Inflammatory macrophage treated with lipopolysaccharide for 4 hours (primary cell): ENCODE data around the gene PAX7.

Experiments used
- DNase-seq: peaks from one replicate; pipeline ENCODE4 v3.0.0-alpha.2; 2020

PAX7 gene

DNA sequence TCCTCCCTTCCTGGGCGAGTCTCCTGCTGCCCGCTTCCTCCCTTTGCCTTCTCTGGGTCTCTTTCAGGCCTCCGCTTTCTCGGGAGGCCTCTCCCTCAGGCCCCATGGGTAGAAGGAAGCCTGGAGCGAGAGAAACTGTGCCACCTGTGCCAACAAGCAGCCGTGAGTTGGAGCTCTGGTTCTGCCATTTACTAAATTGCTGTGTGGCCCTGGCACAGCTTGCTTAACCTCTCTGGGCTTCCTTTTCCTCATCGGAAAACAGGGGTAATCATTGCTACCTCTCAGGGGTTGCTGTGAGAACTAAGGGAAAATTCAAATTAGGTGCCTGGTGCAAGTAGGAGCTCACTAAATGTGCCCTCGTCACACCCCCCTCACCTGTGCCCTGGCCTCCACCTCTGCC, 80.4 kb downstream of the PAX7 start:
- DNase-seq, result no peak

DNA sequence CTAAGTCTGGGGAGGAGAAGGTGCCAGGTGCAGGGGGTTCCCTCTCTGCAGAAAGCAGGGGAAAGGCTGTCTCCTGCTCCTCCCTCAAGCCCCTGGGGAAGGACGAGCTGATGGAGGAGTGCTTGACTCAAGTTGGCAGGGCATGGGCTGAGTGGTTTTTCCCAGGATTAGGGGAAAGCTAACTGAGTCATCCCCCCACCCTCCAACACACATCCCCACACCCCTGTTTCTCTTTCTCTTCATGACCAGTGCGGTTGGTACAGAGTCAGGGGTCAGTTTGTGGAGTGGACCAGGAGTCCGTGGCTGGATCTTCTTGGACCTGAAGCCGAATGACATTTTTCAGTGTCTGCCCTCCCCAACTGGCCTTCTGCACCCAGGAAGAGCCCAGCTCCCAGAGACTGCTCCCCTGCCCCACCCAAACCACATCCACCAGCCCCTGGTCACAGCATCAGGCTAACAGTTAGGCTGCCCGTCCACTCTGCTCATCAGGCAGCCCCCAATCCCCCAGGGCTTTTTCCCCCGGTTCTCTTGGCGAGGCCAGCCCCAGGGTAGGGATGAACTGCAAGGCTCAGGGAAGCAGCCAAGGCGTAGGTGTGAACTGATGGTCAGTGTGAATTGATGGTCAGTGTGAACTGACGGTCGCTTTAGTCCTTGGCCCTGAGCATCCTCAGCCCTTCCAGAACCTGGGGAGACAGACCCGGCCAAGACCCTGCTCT, 81.0 kb downstream of the PAX7 start:
- DNase-seq, result no peak

DNA sequence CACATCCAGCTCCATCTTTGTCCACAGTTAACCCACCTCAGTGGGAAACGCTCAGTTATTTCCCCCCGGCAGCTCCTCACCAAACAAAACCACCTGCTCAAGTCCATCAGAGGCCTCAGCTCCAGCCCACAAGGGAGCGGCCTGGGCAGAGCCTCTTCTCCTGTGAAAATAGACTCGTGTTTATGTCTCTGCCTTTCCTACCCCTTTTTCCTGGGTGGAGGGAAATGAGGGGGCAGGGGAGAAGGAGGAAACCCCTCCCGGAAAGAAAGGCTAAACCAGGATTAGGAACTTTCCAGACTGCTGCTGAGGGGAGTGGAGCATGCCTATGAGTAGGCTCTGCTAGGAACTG, 81.6 kb downstream of the PAX7 start:
- DNase-seq, result no peak

DNA sequence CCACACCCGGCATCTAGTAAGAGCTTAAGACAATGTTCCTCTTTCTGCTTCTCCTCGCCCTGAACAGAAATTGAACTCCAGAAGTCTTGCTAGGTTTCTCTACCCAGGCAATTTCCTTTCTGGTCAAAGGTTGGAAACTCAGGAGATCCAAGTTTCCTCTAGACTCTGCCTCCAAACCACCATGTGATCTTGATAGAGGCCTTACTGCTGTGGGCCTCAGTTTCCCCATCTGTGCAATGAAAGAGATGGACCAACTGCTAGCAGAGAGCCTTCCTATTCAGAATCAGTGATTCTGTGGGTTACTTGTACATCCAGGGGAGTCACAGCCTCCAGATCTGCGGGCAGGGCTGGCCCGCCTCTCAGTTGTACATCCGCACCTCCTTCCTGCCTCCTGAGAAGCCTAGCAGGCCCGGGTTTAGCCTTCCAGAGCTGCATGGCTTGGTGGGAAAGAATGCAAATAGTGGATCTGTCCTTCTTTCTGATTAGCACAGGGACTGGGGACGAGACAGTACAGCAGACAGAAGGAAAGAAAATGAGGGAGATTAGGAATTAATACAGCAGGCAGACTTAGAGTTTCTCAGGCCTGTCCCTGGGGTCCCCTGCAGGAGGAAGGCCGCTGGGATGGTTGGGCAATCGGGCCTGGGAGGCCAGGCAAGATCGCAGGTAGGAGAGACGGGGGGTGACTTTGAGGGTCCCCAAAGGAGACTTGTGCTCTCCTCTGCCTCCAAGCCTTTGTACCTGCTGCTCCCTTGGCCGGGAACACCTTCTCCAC, 83.9 kb downstream of the PAX7 start:
- DNase-seq, result no peak

DNA sequence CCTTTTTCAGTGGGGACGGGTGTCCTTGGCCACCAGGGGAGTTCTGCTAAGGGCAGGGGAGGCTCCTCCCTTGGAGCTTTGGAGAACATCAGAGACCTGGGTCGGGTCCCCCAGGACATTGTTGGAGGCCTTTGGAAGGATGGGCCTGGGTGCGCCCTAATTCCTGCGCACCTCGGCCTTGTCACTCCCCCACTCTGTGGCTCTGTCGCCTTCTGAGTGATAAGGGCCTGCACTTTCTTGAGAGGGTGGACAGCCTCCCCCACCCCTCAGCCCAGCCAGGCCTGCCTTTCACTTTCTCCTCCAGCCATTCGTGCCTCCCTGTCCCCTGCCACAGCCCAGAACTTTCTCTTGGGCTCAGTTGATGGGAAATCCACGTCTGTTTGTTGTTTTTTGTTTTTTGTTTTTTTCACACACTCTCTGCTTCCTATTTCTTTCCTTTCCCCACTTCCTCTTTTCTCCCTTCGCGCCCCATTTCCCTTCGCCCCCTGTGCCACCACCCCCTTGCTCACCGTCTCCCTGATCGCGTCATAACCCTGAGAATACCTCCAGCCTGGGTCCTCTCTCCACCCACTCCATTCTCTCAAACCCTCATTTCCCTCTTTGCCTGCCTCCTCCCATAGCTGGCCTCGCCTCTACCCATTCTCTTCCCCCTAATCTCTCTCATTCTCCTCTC, 85.6 kb downstream of the PAX7 start:
- DNase-seq, result peak; percentile 34

DNA sequence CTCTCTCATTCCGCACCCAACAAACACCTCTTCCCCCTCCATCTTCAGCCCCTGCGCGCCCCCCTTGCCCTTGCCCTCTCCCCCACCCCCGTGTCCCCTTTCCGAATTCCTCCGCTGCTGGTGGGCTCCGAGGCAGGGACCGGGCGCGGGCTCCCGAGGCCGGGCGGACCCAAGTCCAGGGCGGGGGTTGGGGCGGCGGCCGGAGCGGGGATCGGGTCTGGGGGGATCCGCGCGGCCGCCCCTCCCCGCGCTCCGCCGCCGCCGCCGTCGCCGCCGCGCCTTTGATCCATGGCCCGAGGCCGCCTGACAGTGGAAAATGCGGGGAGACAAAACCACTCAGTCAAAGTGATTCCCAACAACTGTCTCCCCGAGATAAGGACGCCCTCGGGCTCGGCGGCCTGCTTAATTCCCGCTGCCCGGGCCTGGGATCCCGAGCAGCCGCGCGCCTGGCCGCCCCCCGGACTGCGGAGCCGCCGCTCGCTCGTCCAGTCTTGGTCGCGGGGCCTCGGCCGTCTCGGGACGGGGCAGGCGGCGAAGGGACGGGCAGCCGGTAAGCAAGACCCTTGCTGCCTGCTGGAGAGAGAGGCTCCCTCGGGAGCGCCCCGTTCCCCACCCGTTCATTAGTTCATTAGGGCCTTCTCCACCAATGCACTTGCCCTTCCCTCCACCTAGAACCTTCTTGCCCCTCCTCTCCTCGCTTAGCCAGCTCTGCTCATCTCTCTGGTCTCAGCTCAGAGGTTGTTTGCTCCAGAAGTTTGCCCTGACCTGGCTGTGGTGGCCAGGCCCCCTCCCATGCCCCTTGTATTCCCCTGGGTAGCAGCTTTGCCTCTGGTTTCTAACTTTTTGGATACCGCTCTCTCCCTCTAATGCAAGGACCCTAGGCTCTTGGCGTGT, 86.4 kb downstream of the PAX7 start:
- no peak for DNase-seq

DNA sequence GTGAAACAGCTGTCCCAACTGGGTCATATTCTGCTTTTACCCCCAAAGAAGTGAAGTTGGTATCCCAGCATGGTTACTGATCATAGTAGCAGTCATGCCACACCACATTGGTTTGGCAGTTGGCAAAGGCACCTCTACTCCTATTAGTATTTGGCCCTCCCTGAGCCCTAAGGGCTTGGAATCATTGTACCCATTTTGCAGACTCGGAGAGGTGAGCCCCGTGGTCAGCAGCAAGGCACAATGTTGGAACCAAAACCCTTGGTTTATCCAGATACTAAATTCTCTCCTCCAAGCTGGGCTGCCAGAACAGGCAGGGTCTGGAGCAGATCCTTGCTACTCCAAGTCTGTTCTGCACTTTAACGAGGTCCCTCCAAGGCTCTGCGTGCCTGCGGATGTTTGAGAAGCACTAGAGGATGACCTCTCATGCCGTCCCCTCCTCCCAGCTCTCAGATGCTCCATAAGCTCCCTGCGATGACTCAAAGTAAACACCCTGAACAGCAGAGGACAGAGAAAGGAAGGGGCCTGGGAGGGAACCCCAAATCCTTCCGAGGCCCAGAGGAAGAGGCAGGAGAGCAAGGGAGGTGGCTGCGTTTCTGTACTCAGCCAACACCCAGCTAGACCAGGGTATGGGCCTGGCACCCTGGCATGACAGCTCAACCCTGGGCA, 89.3 kb downstream of the PAX7 start:
- DNase-seq, result no peak

DNA sequence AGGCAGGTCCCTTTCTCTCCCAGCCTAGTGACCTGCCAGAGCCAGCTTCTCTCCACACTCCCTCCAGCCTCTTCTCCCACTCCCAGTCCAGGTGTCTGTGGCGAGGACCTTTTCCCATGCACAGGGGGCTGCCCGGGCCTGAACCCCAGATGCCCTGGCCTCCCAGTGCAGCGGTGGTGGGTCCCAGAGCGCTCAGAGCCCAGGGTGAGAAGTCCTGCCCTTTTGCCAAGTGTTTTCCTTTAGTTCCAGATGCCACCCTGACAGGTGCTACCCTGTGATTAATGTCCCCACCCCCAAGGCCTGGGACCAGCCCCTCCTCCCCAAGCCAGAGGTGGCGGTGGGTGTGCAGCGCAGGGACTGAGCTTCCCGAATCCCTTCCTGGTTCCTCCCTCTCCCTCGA, 90.4 kb downstream of the PAX7 start:
- DNase-seq, result no peak

DNA sequence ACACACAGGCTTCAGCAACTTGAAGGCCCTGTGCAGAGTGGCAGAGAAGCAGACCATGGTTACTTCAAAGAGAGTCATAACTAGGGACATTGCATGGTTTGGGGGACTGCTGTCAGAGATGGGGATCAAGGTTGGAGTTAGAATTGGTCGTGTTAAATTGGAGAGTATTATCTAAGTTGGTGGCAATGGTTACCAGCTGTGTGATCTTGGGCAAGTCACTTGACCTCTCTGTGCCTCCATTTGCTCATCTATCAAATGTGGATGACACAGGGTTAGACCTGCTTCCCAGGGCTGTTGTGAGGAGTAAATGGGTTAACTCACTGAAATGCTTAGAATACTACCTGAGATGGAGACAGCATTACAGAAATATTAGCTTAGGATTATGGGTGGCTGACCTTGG, 91.1 kb downstream of the PAX7 start:
- DNase-seq, result no peak

DNA sequence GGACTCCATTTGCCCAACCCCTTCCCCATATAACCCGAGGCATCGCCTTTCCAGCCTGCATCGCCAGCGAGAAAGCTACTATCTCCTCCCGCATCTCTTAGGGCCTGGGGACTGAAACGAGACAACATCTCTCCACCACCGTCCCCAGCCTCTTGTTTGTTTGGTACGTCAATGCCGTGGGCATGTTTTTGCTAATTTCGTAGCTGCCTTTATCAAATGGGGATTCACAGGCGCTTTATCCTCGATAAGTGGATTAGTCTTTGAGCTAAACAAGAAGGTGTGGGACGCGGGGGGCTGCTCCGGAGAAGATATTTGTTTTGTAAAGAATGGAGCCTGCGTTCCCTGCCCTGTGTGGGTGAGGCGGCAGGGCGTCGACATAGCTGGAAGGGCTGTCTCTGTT, 91.6 kb downstream of the PAX7 start:
- no peak for DNase-seq

DNA sequence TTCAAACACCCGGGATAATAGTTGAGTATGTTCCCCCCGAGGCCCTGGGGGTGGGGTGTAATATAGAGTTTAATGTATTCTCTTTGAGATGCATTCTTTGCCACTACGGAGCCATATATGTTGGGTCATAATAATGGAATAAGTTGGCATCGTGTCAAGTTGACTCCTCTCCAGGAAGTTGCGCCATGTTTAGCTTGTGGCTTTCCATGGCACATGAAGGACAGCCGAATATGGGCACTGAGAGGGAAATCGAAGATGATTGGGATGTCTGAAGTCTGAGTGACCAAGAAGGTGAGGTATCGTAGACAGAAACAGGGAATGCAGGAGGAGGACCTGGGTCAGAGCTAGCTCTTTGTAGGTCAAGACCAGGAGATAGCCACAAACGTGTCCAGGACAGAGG, 92.6 kb downstream of the PAX7 start:
- no peak for DNase-seq

DNA sequence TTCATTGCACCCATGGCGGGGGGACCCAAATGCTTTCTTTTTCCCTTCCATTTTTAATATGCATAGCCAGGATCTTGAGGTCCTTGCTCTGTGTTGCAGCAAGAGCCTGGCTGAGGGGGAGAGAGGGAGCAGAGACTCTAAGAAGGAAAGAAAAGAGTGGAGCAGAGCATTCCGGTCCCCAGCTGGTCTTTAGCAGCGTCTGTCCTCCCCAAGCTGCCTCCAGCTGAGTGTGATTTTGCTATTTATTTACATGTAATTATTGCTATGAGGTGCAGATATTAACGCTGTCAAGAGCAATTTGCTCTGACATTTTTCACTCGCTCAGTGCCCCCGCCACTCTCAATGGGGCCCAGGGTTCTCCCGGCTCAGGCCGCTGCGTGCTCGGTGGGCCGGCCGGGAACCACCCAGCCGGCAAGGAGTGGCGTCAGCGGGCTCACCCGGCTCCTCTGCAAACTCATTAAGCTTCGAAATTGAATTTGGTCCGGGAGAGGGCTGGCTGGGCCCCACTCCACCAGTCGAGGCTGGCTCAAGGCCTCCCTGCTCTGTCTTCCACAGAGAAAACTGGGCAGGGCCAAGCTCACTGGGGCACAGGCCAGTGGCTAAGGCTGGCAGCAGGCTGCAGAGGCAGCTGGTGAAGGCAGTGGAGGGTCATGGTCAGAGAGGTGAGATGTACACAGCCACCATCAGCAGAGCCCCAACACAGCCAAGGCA, 93.2 kb downstream of the PAX7 start:
- no peak for DNase-seq

DNA sequence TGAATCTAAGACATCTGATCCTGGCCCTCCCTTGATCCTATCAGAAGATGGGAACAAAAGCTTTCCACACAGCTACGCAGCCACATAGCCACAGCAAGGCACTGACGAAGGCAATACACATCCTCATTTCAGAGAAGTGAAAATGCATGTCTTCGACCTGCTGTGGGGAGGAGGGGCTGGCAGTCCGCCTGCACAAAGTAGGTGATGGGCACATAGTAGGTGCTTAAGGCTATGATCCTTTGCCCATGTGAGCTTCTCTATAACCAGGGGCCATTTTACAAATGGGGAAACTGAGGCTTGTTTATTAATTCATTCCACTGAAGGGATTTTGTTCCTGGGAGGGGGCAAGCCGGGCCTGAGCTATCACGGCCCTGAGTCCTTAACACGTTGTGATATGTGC, 94.2 kb downstream of the PAX7 start:
- DNase-seq, result no peak

DNA sequence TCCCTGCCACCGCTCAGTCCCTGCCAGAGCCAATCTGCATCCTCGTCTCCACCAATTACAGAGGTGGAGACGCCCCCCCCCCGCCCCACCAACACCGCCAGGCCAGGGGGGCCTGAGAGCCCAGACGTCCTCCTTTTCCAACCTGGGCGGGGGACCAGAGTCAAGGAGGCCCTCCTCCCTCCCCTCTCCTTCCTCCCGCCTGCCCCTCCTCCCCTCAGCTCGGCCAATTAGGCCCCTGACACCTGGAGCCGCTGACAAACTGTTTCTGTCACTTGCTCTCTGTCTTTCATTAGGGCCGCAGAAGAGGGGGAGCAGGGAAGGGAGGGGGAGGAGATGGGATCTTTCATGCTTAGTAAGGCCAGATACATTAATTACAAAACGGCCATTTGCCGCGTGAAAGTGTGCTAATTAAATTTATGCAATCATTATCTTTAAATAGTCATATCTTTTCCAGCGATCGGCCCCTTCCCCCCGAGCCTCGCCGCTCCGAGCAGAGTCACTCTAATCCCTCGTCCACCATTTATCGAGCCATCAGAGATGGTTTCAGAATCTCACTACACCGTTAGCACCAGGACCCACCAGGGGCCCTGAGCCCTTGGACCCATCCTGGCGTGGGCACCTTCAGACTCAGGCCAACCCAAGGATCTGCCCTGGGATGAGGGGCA, 94.7 kb downstream of the PAX7 start:
- DNase-seq, result no peak

DNA sequence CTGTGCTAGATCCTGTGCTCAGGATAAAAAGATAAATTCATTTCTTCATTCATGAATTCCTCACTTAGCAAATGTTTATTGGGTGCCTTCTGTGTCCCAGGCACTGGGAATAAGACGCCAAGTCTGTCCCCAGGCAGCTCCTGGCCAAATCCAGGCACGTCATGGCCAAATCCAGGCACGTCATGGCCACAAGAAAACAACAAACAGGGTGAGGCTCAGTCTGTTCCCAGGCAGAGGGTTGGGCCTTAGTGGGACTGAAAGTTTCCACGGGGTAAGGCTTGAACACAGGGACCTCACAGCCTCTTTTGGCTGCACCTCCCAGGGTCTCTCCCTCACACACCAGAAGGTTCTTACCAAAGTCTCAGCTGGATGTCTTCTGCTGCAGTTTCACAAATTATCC, 95.7 kb downstream of the PAX7 start:
- no peak for DNase-seq

DNA sequence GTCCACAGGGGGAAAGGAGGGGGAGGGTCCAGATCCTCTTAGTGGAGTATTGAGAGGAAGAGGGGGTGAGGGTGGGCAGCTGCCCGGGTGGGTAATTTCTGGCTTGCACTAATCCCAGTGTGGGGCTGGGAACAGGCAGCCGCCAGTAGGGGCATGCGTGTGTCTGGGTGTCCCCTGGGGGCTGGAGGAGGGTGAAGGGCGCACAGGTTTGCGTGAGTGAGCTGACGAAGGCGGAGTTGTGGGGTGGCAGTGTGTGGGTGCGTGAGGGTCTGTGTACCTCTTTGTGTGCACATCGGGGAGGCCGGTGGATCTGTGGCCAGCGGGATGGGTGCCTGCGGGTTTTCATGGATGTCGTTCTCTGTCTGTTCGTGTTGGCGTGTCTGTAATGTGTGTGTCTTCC, 97.3 kb downstream of the PAX7 start:
- no peak for DNase-seq

DNA sequence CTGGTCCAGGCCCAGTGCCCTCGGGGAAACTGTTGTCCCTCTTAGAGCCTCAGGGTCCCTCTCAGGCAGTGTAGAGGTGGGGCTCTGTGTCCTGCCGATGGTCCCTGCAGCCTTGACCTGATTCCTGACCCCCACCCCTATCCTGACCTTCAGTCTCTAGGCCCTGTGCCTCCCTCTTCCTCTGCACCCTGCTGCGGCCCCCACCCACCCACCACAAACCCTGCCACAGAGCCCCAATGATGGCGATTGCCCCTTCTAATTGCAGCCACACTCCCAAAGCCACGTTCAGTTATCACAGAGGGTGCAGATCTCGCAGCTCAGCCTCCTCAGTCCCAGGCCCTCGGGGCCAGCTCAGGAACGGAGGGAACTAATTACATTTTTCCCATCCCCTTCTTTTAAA, 99.7 kb downstream of the PAX7 start:
- no peak for DNase-seq

DNA sequence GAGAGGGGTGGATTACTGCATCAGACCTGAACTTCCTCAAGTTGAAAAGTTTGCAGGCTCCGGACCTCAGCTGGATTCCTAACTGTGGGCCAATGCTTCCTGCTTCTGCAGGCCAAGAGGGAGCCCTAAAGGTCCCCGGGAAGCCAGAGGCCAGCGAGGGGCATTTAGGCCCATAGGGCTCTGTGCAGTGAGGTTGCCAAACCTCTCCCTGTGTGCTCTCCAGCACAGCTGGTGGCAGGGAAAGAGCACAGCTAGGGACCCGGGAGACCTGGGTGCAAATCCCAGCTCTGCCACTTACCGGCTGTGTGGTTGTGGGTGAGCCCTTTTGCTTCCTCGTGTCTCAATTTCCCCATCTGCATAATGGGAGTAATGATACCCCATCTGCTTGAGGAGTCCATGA, 100.5 kb downstream of the PAX7 start:
- DNase-seq, result no peak

DNA sequence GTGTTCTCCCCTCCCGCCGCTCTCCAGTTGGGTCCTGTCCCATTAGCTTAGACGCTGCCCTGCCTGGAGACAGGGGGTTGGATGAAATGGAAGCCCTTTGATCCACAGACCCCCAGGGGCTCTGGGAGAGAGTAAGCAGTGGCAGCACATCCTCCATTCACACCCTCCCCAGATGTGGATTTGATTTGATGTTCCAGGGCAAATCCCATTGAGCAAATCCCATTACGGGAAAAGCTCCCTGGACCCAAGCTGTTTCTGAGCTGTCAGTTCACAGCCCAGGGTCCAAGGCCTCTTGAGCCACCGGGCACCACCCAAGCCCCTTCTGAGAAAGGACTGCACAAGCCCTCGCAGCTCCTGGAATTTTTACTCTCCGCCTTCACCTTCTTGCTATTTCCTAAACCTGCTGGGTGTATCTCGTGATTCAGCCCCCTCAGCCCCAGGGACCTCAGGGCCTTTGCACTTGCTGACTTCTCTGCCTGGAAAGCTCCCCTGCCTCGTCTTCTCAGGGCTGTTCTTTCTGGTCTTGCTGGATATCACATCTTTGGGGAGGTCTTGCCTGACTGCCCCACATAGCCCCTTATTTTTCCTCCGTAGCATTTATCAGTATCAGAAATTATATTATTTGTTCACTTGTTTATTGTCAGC, 101.1 kb downstream of the PAX7 start:
- no peak for DNase-seq

DNA sequence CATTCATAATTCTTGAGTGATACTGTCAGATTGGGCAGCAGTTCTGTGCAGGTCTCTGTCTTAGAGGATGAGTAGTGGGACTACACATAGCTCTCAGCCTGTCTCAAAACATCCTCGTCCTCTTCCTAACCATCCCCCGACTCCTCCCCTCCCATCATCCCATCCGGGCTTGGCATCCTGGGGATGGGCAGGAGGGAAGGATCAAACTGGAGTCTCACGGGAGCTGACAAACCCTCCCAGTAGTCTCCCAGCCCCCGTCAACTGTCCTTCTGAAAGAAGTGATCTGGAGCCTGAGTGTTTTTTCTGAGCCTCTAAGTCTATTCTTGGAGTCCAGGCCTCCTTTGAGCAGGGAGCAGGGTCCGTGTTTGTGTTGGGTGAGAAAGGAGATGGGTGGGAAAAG, 102.0 kb downstream of the PAX7 start:
- DNase-seq, result no peak

DNA sequence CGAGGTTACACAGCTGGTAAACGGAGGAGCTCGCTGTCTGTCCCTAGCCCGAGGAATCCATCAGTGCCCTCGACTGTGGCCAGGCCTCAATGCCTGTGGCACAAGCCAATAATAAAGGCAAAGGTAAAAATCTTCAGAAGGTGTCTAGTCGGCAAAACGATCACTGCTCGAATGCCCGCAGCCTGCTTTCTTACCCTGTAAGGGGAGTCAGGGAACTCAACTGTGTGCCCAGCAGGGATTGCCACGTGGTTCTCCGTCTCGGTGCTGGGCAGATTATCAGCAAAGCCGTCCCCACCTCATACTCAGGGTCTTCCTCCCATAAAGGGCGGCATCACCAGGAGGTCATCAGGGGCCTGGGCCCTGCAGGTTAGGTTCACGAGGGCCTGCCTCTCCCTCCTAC, 103.4 kb downstream of the PAX7 start:
- no peak for DNase-seq
